NT2/D1 (cell line): ENCODE measurements around the gene NR3C1.

Experiments
- YY1 ChIP-seq: IDR thresholded peaks from 2 replicates; pipeline ENCODE4 v1.6.1; 2011; ENCODE audit not compliant: insufficient read length, insufficient read depth
- ZNF274 ChIP-seq: IDR thresholded peaks from 2 replicates; pipeline ENCODE4 v1.6.1; 2011; ENCODE audit warnings: mild to moderate bottlenecking, low read depth, low read length

DNA sequence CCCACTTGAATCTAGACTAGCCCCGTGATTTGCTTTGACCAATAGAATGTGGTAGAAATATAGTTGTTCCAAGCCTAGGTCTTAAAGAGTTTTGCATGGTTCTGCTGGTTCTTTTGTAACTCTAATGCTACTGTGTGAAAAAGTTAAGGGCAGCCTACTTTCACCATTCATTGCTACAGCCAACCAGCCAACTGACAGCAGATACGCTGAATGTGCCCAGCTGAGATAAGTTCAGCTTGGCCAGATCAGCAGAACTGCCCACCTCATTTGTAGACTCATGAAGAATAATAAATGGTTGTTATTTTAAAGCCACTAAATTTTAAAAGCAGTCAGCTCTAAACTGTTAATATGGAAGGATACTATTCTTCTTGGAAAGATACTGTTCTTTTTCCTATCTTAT lies 23.9 kb downstream of the NR3C1 start:
- TF ChIP-seq ZNF274, result no peak
- no peak for TF ChIP-seq YY1
